Panc1 (cell line): ENCODE measurements around the gene JSRP1.

Experiments
- CTCF ChIP-seq: fragments of 450-650 bp; IDR thresholded peaks from 2 replicates; pipeline ENCODE4 v1.5.1; 2017; ENCODE audit warnings: mild to moderate bottlenecking
- REST ChIP-seq, 2 experiments: IDR thresholded peaks; 2 replicates each; pipeline ENCODE4 v1.6.1; 2011 to 2012; ENCODE audit warnings: low read depth in 2 of 2, control low read depth in 1 of 2, low read length in 1 of 2, mild to moderate bottlenecking in 1 of 2, moderate library complexity in 1 of 2; ENCODE audit not compliant: insufficient read depth in 1 of 2
- SIN3A ChIP-seq: IDR thresholded peaks from 2 replicates; pipeline ENCODE4 v1.6.1; 2012; ENCODE audit warnings: low read depth, mild to moderate bottlenecking, low read length, moderate library complexity, borderline replicate concordance; ENCODE audit not compliant: insufficient read depth
- TCF7L2 ChIP-seq: IDR thresholded peaks from 2 replicates; pipeline ENCODE4 v1.6.1; 2011; ENCODE audit warnings: mild to moderate bottlenecking, low read depth, low read length, inconsistent platforms

DNA sequence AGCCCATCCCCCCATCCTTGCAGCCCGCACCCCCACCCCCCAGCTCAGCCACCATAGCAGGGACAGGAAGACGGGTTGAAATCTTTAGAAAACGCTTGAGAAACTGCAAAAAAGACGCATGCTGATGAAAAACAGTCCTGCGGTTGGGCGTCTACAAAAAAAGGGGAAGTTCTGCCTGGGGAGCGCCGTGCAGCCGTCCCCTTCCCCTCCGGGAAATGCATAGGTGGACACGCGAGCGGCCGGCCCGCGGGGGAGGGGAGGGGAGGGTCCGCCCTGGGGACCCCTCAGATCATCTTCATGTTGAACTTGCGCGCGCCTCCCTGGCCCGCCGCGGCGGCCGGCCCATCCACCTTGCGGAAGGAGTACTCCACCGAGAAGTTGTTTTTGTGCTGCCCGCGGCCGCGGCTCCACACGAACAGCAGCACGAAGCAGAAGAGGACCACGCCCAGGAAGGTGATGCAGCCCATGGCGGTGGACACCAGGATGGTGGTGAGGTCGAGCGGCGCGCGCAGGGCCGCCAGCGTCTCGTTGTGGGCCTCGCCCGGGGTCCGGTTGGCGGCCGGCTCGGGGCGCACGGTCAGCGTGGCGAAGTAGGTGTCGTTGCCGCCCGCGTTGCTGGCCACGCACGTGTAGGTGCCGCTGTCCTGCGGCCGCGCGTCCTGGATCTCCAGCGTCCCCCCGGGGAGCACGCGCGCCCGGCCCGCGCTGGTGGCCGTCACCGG, 33.7 kb upstream of the JSRP1 start:
- TF ChIP-seq CTCF (no peak), REST (IDR thresholded peaks at IDR 0.05; ENCODE audit: insufficient read depth in 1 of 2, low read depth in 2 of 2, low read length in 1 of 2) (no peak), TCF7L2 (no peak), SIN3A (no peak)
